Measurements from ENCODE around the gene NINJ2. TPM values are rescaled to one million over a fixed set of nuclear protein-coding genes. Genes with fewer than 3 reads are reported as not detected.

Gene NINJ2
- total RNA-seq, 1 donor from 2014 or later = 1.4 TPM

GRCh38 chr12:673849-674248, 10.6 kb upstream of the NINJ2 start:
- DNase-seq (ENCODE audit: low spot score) = no peak

DNA sequence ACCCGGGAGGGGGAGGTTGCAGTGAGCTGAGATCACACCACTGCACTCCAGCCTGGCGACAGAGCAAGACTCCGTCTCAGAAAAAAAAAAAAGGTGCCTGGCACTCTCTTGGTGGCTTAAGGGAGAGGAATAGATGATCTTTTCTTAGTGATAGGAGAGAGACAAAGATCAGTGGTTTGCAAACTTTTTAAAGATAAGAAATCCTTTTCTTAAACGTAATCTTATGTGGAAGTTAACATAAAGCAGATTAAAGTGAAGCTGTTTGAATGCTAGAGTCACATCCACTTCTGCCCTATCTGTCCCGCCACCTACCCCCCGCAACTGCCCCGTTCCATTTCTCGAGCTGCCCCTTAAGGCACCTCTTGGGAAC, 6.3 kb upstream of the NINJ2 start:
- DNase-seq (ENCODE audit: low spot score) = no peak

- no peak for DNase-seq (ENCODE audit: low spot score)
Observed at GRCh38 chr12:668090-668481, 4.8 kb upstream of the NINJ2 start.

- no peak for DNase-seq (ENCODE audit: low spot score)
Observed at GRCh38 chr12:666766-667308, 3.6 kb upstream of the NINJ2 start.

- no peak for DNase-seq (ENCODE audit: low spot score)
Observed at GRCh38 chr12:666066-666465, 2.8 kb upstream of the NINJ2 start.

DNA sequence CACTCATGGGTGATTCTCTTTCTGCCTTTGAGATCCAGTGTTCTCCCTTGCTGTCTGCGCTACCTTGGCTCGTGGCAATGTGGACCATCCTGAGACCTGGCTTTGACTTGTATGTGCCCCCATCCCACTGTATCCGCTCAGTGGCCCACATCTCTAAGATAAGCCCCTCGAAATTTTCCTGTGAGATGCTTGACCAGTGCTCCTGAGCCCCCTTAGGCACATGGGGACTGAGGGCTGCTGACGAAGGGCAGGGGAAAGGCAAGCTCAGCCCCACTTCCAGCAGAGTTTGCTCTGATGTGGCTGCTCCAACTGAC, 1.5 kb upstream of the NINJ2 start:
- DNase-seq (ENCODE audit: low spot score) = no peak

- no peak for DNase-seq (ENCODE audit: low spot score)
Observed at GRCh38 chr12:664075-664778, 982 bp upstream of the NINJ2 start.

- DNase-seq (ENCODE audit: low spot score) = peak; percentile 19
Observed at GRCh38 chr12:662566-663292, 516 bp downstream of the NINJ2 start.

GRCh38 chr12:661720-662486, 1.3 kb downstream of the NINJ2 start:
- no peak for DNase-seq (ENCODE audit: low spot score)

DNA sequence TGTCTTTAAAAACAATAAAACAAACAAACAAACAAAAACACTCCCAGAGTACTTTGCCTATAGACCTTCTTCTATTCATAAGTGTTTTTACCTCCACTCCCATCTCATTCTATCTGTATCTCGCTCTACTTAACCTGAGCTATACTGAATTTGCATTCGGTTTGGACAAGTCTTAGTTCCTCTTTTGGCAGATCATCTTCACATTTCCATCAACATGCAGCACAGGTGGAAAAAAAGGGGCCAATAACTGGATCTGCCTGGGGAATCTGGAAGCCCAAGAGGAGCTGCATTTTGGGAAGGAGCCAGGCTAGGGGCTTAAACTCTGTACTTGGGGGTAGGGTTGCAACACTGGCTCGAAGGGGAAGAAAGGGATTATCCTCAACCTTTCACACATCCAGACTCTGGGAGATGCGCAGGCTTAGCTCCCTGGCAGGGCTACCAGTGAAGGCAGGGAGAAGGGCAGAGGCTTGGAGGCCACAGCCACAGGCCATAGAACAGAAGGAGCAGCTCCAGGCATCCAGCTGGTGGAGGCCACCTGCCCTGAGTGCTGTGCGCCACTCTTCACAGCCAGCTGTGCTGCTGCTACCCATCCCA, 4.1 kb downstream of the NINJ2 start:
- DNase-seq (ENCODE audit: low spot score) = no peak

DNA sequence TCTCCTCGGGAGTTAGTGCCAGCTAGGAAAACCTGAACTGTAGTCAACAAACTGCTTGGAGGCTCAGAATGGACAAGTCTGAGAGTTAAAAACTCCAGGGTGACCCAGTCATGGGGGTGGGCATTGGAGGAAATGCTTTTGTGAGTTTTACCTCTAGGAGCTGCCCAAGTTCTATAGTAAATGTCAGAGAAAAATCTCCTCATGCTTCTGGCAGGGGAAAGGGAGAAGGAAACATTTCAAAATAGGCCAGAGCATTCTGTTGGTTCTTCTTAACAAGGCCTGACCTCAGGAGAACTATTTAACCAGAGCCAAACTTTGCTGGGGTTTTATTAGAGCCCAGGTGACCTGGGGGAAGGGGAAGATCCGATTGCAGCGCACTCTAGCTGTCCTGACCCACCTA, 12.3 kb downstream of the NINJ2 start:
- DNase-seq (ENCODE audit: low spot score) = no peak

GRCh38 chr12:647385-648085, 15.7 kb downstream of the NINJ2 start:
- DNase-seq (ENCODE audit: low spot score) = no peak

GRCh38 chr12:646442-647384, 16.5 kb downstream of the NINJ2 start:
- DNase-seq (ENCODE audit: low spot score) = peak; percentile 57

DNA sequence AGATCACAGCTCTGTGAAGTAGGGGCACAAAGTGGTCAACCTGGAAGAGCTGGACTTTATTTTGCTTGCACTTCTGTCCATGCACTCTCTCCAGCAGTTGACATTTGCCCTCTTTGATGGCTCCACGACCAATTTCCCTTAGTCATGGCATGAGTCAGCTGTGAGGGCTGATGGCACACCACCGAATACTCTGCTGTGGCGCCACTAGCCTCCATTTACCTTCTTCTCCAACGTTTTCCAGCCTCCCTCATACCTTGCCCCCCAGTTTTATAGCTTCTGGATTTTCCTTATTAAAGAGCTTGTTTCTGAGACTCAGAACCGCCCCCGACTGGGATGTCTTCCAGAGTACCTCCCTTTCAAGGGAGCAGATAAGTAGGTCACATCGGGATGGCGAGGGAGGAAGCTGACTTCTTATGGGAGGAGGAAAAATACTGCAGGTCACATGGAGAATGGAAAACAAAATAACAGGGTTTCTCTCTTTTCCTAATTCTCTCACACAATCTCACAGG, 17.6 kb downstream of the NINJ2 start:
- DNase-seq (ENCODE audit: low spot score) = peak; percentile 93

DNA sequence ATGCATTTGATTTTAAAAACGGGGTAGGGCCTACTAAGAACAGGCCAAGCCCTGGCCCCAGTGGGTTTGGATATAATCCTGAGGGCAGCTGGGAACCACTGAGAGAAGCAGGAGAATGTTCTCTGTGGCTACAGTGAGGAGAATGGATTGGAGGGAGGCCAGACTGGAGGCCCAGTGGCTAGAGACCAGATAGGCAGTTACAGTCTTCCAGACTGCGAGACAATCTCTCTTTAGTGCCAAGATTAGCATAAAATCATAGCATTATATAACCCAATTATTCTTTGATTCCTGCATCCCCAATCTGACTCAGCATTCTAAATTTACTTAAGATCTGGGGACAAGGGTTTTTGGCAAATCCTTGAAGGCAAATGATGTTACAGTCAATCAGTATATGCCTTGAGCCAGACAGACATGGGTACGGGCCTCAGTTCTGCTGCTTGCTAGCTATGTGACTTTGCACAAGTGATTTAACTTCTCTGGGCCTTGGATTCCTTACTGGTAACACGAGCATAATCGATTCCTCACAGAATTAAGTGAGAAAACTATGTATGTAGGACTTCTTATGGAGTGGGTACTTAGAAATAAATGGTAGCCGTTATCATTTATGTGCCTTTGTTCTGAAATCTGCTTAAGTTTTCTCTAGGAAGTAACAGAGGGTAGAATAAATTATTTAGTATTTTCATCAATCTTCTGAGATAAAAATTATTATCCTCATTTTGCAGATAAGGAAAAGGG, 18.3 kb downstream of the NINJ2 start:
- peak; percentile 52 for DNase-seq (ENCODE audit: low spot score)

DNA sequence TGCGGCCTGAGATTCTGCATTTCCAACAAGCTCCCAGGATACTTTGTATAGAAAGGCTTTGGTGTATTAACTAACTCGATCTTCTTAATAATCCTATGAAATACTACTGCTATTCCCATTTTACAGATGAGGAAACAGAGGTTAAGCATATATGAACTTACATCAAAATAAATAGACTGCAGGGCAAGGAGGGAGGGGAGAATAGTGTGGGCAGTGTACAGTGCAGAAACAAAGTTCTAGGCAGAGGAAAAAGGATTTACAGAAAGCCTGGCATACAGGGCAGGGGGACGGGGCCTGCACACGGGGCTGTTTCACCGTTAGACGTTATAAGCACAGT, 19.0 kb downstream of the NINJ2 start:
- no peak for DNase-seq (ENCODE audit: low spot score)

- no peak for DNase-seq (ENCODE audit: low spot score)
Observed at GRCh38 chr12:643475-644302, 19.6 kb downstream of the NINJ2 start.

DNA sequence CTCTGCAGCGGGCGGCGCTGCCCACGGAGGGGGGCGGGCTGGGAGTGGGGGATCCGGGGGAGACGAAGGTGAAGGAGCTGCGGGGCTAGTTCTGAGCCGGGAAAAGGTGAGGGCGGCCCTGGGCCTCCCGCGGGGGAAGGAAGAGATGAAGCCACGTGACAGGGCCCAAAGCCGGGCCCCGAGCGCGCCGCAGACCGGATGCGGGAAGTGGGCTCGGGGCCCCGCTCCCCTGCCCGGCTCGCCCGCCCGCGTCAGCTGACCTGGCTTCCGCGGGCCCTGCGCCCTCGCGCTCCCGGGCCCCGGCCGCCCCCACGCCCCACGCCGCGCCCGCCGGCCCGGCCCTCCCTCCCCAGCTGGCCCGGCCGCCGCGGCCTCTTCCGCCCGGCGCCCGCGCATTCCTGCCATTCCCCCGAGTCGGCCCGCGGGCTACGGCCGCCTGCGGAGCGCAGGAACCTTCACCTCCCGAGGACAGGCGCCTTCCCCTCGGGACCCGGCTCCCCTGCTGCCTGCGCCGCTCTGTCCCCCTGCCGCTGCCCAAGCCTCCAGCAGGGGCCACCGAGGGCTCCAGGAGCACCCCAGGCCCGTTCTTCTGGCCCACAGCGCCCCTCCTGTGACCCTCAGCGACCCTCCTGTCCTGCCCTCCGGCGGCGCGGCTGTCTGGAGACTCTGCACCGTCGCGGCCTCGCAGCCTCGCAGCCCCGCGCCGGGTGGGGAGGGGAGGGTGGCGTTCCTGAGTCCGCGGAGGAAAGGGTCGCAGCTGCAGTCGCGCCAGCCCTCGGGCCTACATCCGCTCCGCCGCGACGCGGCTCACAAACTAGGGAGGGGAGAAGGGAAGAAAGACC, 20.4 kb downstream of the NINJ2 start:
- peak; percentile 77 for DNase-seq (ENCODE audit: low spot score)
